Endodermal cell (in vitro differentiated cells): ENCODE data around the gene ZDHHC17. TPM values are rescaled to one million over a fixed set of nuclear protein-coding genes. Genes with fewer than 3 reads are reported as not detected.

Source experiments
- DNase-seq: peaks from one replicate; pipeline ENCODE4 v3.0.0-alpha.2; 2017
- H3K27ac ChIP-seq: 2 replicates; pipeline ENCODE4 v1.5.1; 2013; ENCODE audit warnings: mild to moderate bottlenecking, low read depth, low read length, moderate library complexity
- H3K27me3 ChIP-seq: 2 replicates; pipeline ENCODE4 v1.6.1; 2013; ENCODE audit warnings: mild to moderate bottlenecking, low read length, moderate library complexity; ENCODE audit not compliant: insufficient read depth, control insufficient read depth, poor library complexity, severe bottlenecking
- H3K36me3 ChIP-seq: 2 replicates; pipeline ENCODE4 v1.7.0; 2013; ENCODE audit warnings: mild to moderate bottlenecking, low read length, moderate library complexity; ENCODE audit not compliant: control insufficient read depth, insufficient read depth
- H3K4me1 ChIP-seq: one replicate; pipeline ENCODE4 v1.7.0; 2013; ENCODE audit warnings: low read length; ENCODE audit not compliant: control insufficient read depth, insufficient read depth
- H3K4me3 ChIP-seq: 2 replicates; pipeline ENCODE4 v1.5.1; 2013; ENCODE audit warnings: mild to moderate bottlenecking, low read length, moderate library complexity
- H3K9ac ChIP-seq: 2 replicates; pipeline ENCODE4 v1.6.1; 2013; ENCODE audit warnings: mild to moderate bottlenecking, low read length, moderate library complexity; ENCODE audit not compliant: poor library complexity, severe bottlenecking; ENCODE audit errors: extremely low read depth
- H3K9me3 ChIP-seq: 2 replicates; pipeline ENCODE4 v1.6.1; 2013; ENCODE audit warnings: mild to moderate bottlenecking, low read length, moderate library complexity; ENCODE audit not compliant: control insufficient read depth
- H3K27ac Mint-ChIP-seq: 2 replicates; pipeline ENCODE4 v1.8.0; 2020; ENCODE audit warnings: mixed read lengths
- H3K27me3 Mint-ChIP-seq: 2 replicates; pipeline ENCODE4 v1.8.0; 2021; ENCODE audit warnings: mild to moderate bottlenecking, mixed read lengths; ENCODE audit not compliant: insufficient read depth
- H3K36me3 Mint-ChIP-seq: 2 replicates; pipeline ENCODE4 v1.8.0; 2020; ENCODE audit warnings: low read depth, mixed read lengths
- H3K4me1 Mint-ChIP-seq: 2 replicates; pipeline ENCODE4 v1.8.0; 2020; ENCODE audit warnings: mixed read lengths
- H3K4me3 Mint-ChIP-seq: 2 replicates; pipeline ENCODE4 v1.8.0; 2020; ENCODE audit warnings: mild to moderate bottlenecking, moderate library complexity, mixed read lengths
- H3K9me3 Mint-ChIP-seq: 2 replicates; pipeline ENCODE4 v1.8.0; 2020; ENCODE audit warnings: mild to moderate bottlenecking, mixed read lengths
- CTCF ChIP-seq: fragments of 200-600 bp; sonication (generic); conservative IDR thresholded peaks from 2 replicates; pipeline ENCODE4 v1.5.0; 2021; ENCODE audit warnings: antibody characterized with exemption, mild to moderate bottlenecking
- WGBS, 2 experiments: methylation state at CpG; one replicate each; pipeline versions ENCODE4 v1.1.5 to v1.1.7; 2013; ENCODE audit warnings: missing lambda C conversion rate in 2 of 2, mixed read lengths in 1 of 2; ENCODE audit not compliant: insufficient coverage in 1 of 2, insufficient read length in 1 of 2; 5-methylcytosine and 5-hydroxymethylcytosine counted together
- total RNA-seq, 2 donors: library from RNA; stranded (reverse); fragmentation: NEBNext Ultra II Directional in 1 of 2; extraction: Animal tissue kit (Norgen Biotek cat#: 25700) in 1 of 2; gene quantifications; 2 replicates in 1 of 2; 3 replicates in 1 of 2; pipeline ENCODE4 v1.2.1, GENCODE V29; 2021

The ZDHHC17 gene
- total RNA-seq, 2 donors from 2014 or later: 37.9 to 40.0 TPM

DNA sequence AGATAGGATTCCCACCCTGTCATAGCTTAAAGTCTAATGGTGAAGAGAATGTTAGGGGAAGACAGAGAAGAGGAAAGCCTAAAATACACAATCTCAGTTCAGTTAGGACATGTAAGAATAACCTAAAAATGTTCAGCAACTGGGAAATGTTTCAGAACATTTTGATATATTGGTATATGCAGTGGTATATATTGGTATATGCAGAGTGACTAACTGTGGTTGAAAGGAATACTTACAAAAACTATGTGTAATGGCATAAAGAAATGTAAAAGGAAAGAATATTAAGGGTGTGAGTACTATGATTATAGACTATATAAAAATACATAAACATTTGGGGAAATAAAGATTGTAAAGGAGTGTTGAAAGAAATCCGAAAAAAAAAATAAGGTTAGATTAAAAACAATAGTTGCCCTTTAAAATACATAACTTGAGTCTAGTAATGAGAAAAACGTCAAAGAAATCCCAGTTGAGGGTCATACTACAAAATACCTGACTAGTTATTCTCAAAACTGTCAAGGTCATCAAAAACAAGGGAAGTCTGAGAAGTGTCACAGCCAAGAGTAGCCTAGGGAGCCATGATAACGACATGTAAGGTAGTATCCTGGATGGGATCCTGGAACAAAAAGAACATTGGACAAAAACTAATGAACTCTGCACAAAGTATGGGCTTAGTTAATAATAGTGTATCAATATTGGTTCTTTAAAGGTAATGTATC lies 25.6 kb downstream of the ZDHHC17 start:
- 92 to 97% methylated on average over 1 to 3 of the region's 3 CpGs for WGBS, 2 experiments
- no peak overlapping the region for H3K9ac ChIP-seq
- H3K36me3 ChIP-seq: peaks cover 6% of the 10 kb centered on the region
- no peak for TF ChIP-seq CTCF
- H3K27ac ChIP-seq: no peak overlapping the region
- H3K27me3 ChIP-seq: no peaks in the 10 kb centered on the region
- DNase-seq: no peak
- Mint-ChIP-seq H3K4me3 (no peak overlapping the region), H3K27ac (no peak overlapping the region), H3K36me3 (peaks cover 7% of the 10 kb centered on the region), H3K27me3 (peaks cover 1% of the 10 kb centered on the region), H3K9me3 (no peaks in the 10 kb centered on the region), H3K4me1 (peaks cover 8% of the 10 kb centered on the region)
- H3K4me1 ChIP-seq: peaks cover 3% of the 10 kb centered on the region
- H3K9me3 ChIP-seq: peaks cover 13% of the 10 kb centered on the region
- no peak overlapping the region for H3K4me3 ChIP-seq

DNA sequence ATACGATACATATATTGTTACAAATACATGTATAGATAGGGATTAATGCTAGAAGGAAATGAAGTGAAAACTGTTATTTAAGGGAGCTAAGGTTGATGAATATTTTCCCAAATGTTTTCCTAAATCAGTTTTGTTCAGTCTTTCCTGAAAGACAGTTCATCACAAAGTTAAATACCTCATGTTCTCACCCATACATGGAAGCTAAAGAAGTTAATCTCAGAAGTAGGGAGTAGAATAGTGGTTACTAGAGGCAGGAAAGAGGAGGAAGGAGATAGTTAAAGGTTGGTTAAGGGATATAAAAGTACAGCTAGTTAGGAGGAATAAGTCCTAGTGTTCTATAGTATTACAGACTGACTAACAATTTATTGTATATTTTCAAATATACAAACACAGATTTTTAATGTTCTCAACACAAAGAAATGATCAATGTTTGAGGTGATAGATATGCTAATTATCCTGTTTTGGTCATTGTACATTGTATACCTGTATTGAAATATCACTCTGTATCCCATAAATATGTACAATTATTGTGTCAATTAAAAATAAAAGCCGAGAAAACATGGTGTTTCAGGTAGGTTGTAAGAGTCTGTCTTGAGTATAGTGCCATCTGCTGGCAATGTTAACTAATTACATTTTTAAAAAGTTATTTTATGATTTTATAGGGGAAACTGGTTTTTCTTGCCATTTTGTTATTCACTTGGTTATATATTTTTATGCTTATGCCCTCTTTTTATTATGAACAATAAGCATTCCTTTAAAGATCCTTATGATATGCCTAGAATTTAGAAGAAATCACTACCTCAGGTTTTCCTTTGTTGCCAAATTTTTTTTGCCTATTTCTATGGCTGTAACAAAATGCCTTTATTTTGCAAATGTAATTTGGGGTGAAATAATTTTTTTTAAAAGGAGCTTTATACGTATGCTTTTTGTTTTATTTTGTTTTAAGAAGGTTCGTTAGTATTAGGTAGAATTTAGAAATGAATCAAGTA lies 26.9 kb downstream of the ZDHHC17 start:
- no peaks in the 10 kb centered on the region for H3K9me3 Mint-ChIP-seq

More for the DNA sequence above, 26.9 kb downstream of the ZDHHC17 start:
- DNase-seq: no peak
- Histone ChIP-seq H3K27me3 (no peaks in the 10 kb centered on the region), H3K9me3 (peaks cover 13% of the 10 kb centered on the region), H3K27ac (no peak overlapping the region), H3K9ac (no peak overlapping the region), H3K36me3 (peaks cover 6% of the 10 kb centered on the region), H3K4me3 (no peak overlapping the region), H3K4me1 (no peaks in the 10 kb centered on the region)
- Mint-ChIP-seq H3K4me3 (no peak overlapping the region), H3K4me1 (peaks cover 8% of the 10 kb centered on the region), H3K36me3 (peaks cover 3% of the 10 kb centered on the region), H3K27ac (no peak overlapping the region), H3K27me3 (no peaks in the 10 kb centered on the region)
- TF ChIP-seq CTCF: peak; percentile 84
- WGBS, 2 experiments: 0% methylated on average over 1 of the region's 4 CpGs; no CpG with 5 or more reads in 1 of the 2 experiments
